ENCODE measurements around the gene ARL15. TPM values are rescaled to one million over a fixed set of nuclear protein-coding genes. Genes with fewer than 3 reads are reported as not detected.

The ARL15 gene
- total and polyA plus RNA-seq, 2 of the 4 experiments (the other 2 are of a cell fraction), result 7.3 to 19.2 TPM

DNA sequence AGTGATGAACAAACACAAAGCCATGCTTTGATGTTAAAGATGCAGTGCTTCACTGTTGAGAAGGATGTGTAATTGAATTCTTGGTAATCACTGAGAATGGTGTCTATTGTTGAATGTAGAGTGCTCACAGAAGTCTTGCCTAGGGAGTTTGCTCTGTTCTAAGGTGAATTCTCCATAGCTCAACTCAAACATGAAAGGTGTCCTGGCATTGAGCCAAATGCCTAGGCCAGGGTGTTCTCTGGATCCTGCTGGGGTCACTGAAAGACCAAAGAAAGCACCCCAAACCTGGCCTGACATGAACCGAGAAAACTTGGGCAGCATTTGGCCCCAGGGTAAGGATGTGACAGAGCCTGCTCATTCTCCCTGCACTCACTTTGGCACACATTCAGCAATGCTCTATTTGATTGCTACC, 217.3 kb downstream of the ARL15 start:
- Histone ChIP-seq H2AK5ac (ENCODE audit: low read depth, low read length) (no peak overlapping the region), H4K20me1 (ENCODE audit: insufficient read depth, low read length) (no peaks in the 10 kb centered on the region), H2AFZ (replicated peaks; ENCODE audit: low read length, poor library complexity) (no peak overlapping the region), H3K9me3 (ENCODE audit: control insufficient read depth, insufficient read depth, low read length) (no peaks in the 10 kb centered on the region), H2BK15ac (ENCODE audit: low read depth, low read length) (no peak overlapping the region), H2BK120ac (ENCODE audit: low read depth, low read length) (0 out of 2 replicates have a peak overlapping the region, but pooled peaks have one; percentile 26), H4K5ac (ENCODE audit: low read depth, low read length) (peak overlapping the region; percentile 9; the same call in 1 of the 2 replicates), H3K14ac (replicated peaks; ENCODE audit: low read depth, low read length) (no peak overlapping the region; the same call in 1 of the 2 replicates), H3K36me3 (ENCODE audit: control insufficient read depth, insufficient read depth, low read length) (no peaks in the 10 kb centered on the region), H3K9me1 (ENCODE audit: insufficient read depth, low read length) (no peaks in the 10 kb centered on the region), H3K56ac (ENCODE audit: extremely low read depth, insufficient read depth, low read length) (no peak overlapping the region), H3K4me2 (ENCODE audit: low read depth, low read length) (no peak overlapping the region), H3K79me1 (ENCODE audit: low read depth in 1 of 2, low read length in 2 of 2) (peaks cover 0 to 3% of the 10 kb centered on the region in 2 experiments; a peak in 1 of 4 replicates), H3K27ac (ENCODE audit: insufficient read depth, low read length) (no peak overlapping the region), H4K91ac (ENCODE audit: insufficient read depth, low read depth, low read length) (peak overlapping the region; percentile 19; the same call in 1 of the 2 replicates), H2AK9ac (replicated peaks; ENCODE audit: low read depth, low read length, poor library complexity) (no peak overlapping the region), H3K9ac (ENCODE audit: low read depth, low read length) (no peak overlapping the region), H2BK20ac (ENCODE audit: low read depth, low read length) (peak overlapping the region; percentile 31; the same call in 1 of the 2 replicates), H2BK5ac (ENCODE audit: low read depth, low read length, poor library complexity, severe bottlenecking) (no peak overlapping the region), H3K27me3 (ENCODE audit: control insufficient read depth, insufficient read depth, low read length) (no peaks in the 10 kb centered on the region), H3K18ac (ENCODE audit: low read depth, low read length) (no peak overlapping the region), H4K8ac (ENCODE audit: low read depth in 2 of 2, low read length in 2 of 2) (no peak overlapping the region), H3K23ac (ENCODE audit: low read depth, low read length) (no peak overlapping the region; the same call in 1 of the 2 replicates), H3K4ac (ENCODE audit: low read depth, low read length) (no peak overlapping the region), H3K4me3 (ENCODE audit: insufficient read depth, low read depth, low read length) (no peak overlapping the region), H3K4me1 (ENCODE audit: control insufficient read depth, insufficient read depth, low read length) (peaks cover 6% of the 10 kb centered on the region; the same call in 1 of the 2 replicates)
- ChIA-PET CTCF (no interaction called here), POLR2A (ENCODE audit: unreplicated experiment) (no interaction called here)
- no CpG with 5 or more reads among the region's 1 CpG for WGBS, 2 experiments (ENCODE audit: extremely low coverage in 2 of 2, insufficient read length in 1 of 2)
- TF ChIP-seq POLR2A (IDR thresholded peaks at IDR 0.05; ENCODE audit: low read depth, low read length) (no peak), MXI1 (IDR thresholded peaks at IDR 0.05; ENCODE audit: borderline replicate concordance, low read depth, low read length) (no peak), CEBPB (IDR thresholded peaks at IDR 0.05; ENCODE audit: low read depth, low read length) (no peak), RCOR1 (IDR thresholded peaks at IDR 0.05; ENCODE audit: insufficient replicate concordance, low read length) (no peak), RFX5 (IDR thresholded peaks at IDR 0.05; ENCODE audit: low read depth, low read length) (no peak), CHD1 (IDR thresholded peaks at IDR 0.05; ENCODE audit: low read depth, low read length) (no peak)
- TF ChIP-seq, protein P1, sequence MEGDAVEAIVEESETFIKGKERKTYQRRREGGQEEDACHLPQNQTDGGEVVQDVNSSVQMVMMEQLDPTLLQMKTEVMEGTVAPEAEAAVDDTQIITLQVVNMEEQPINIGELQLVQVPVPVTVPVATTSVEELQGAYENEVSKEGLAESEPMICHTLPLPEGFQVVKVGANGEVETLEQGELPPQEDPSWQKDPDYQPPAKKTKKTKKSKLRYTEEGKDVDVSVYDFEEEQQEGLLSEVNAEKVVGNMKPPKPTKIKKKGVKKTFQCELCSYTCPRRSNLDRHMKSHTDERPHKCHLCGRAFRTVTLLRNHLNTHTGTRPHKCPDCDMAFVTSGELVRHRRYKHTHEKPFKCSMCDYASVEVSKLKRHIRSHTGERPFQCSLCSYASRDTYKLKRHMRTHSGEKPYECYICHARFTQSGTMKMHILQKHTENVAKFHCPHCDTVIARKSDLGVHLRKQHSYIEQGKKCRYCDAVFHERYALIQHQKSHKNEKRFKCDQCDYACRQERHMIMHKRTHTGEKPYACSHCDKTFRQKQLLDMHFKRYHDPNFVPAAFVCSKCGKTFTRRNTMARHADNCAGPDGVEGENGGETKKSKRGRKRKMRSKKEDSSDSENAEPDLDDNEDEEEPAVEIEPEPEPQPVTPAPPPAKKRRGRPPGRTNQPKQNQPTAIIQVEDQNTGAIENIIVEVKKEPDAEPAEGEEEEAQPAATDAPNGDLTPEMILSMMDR (conservative IDR thresholded peaks at IDR 0.05; ENCODE audit: low read depth, low read length), result no peak
- TF ChIP-seq, protein P2, sequence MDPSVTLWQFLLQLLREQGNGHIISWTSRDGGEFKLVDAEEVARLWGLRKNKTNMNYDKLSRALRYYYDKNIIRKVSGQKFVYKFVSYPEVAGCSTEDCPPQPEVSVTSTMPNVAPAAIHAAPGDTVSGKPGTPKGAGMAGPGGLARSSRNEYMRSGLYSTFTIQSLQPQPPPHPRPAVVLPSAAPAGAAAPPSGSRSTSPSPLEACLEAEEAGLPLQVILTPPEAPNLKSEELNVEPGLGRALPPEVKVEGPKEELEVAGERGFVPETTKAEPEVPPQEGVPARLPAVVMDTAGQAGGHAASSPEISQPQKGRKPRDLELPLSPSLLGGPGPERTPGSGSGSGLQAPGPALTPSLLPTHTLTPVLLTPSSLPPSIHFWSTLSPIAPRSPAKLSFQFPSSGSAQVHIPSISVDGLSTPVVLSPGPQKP (IDR thresholded peaks at IDR 0.05; ENCODE audit: borderline replicate concordance, low read depth, low read length), result no peak
- intact Hi-C loops (cut with micrococcal nuclease) (no loop called here), in situ Hi-C loops (cut with MboI; ENCODE audit: low sequenced_read_pairs) (no loop called here), dilution Hi-C loops (cut with HindIII; ENCODE audit: low sequenced_read_pairs, unreplicated experiment) (no loop called here)
- ATAC-seq (ENCODE audit: low read depth) (no peak), DNase-seq (no peak)
- no TSS peak for BruUV-seq (replicated peaks)
